ENCODE data around the gene TBC1D16.

DNA sequence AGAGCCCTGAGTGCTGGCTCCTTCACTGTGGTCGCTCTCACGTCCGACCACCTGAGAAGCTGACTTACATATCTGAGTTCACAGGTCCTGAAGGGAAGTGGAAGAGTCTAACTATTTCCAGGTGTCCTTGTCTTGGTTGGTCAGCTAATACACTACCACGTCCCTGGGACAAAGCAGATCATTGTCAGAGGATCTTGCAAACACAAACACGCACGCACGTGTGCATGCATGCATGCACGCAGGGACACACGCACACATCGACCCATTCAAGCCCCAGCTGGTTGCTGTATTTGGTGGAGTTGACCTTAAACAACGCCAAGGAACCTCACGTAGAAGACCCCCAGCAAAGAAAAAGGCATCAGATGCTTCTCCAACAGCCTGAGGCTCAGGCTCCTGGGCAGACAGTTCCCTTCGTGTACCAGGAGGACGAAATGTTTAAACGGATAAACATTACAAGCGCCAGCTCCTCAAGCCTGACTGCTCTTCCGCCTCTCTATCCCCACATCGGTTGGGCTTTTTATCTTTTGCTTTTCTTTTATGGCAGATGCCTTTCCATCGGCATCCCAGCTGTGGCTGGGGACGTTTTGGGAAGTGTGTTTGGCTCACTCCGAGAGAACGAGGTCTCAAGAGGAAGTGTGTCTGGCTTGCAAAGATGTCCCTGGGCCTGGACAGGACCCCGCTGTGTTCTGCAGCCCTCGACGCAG, 95.8 kb downstream of the TBC1D16 start:
- TF ChIP-seq, protein P1, sequence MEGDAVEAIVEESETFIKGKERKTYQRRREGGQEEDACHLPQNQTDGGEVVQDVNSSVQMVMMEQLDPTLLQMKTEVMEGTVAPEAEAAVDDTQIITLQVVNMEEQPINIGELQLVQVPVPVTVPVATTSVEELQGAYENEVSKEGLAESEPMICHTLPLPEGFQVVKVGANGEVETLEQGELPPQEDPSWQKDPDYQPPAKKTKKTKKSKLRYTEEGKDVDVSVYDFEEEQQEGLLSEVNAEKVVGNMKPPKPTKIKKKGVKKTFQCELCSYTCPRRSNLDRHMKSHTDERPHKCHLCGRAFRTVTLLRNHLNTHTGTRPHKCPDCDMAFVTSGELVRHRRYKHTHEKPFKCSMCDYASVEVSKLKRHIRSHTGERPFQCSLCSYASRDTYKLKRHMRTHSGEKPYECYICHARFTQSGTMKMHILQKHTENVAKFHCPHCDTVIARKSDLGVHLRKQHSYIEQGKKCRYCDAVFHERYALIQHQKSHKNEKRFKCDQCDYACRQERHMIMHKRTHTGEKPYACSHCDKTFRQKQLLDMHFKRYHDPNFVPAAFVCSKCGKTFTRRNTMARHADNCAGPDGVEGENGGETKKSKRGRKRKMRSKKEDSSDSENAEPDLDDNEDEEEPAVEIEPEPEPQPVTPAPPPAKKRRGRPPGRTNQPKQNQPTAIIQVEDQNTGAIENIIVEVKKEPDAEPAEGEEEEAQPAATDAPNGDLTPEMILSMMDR (IDR thresholded peaks at IDR 0.05), result no peak
- TF ChIP-seq EZH2 (IDR thresholded peaks at IDR 0.05) (no peak), EZH2phosphoT487 (IDR thresholded peaks at IDR 0.05) (no peak)
